Coronary artery (tissue), 2 donors: Measurements from ENCODE around the gene SCFD2.

Source experiments
- DNase-seq: peaks from one replicate; pipeline ENCODE4 v3.0.0-alpha.2; 2017; ENCODE audit warnings: low spot score
- H3K27ac ChIP-seq, 2 donors: fragments of 200-600 bp; sonication (generic); one replicate each; pipeline ENCODE4 v1.5.1; 2016 to 2019
- H3K4me3 ChIP-seq: fragments of 200-600 bp; sonication (generic); 2 replicates; pipeline ENCODE4 v1.5.1; 2016; ENCODE audit warnings: mild to moderate bottlenecking, moderate library complexity
- TF ChIP-seq, protein P1 (sequence below): fragments of 200-600 bp; sonication (generic); IDR thresholded peaks from one replicate; pipeline ENCODE4 v1.5.1; 2019; ENCODE audit warnings: antibody characterized with exemption

Gene SCFD2

DNA sequence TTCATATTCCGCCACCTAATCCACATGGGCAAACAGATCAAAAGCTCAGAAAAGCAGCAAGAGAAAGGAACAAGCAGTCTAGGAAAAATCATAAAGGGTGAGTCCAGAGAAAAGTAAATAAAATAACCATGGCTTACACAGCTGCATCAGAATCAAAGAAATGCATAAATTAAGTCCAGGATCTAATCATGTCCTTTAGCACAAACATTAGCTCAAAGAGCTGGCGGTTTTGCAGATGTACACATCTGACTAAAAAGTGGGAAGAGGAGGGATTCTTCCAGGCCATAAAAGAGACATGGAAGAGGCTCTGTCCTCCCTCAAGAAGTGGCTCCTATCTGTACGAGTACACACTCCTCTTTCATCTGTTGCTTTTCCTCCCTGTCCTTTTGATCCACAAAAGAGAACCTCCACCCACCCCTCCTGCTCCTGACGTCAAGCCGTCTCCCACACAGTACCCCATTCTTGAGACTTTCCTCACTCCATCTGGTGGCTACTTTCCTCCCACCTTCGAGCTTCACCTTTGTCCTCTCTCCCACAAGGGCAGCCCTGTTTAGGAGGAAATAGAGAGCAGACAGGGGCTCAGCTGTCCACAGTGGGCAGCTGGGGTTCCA, 411.2 kb downstream of the SCFD2 start:
- TF ChIP-seq, protein P1, sequence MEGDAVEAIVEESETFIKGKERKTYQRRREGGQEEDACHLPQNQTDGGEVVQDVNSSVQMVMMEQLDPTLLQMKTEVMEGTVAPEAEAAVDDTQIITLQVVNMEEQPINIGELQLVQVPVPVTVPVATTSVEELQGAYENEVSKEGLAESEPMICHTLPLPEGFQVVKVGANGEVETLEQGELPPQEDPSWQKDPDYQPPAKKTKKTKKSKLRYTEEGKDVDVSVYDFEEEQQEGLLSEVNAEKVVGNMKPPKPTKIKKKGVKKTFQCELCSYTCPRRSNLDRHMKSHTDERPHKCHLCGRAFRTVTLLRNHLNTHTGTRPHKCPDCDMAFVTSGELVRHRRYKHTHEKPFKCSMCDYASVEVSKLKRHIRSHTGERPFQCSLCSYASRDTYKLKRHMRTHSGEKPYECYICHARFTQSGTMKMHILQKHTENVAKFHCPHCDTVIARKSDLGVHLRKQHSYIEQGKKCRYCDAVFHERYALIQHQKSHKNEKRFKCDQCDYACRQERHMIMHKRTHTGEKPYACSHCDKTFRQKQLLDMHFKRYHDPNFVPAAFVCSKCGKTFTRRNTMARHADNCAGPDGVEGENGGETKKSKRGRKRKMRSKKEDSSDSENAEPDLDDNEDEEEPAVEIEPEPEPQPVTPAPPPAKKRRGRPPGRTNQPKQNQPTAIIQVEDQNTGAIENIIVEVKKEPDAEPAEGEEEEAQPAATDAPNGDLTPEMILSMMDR = no peak
- no peak for DNase-seq
- H3K4me3 ChIP-seq = no peak overlapping the region
- no peak overlapping the region for H3K27ac ChIP-seq

DNA sequence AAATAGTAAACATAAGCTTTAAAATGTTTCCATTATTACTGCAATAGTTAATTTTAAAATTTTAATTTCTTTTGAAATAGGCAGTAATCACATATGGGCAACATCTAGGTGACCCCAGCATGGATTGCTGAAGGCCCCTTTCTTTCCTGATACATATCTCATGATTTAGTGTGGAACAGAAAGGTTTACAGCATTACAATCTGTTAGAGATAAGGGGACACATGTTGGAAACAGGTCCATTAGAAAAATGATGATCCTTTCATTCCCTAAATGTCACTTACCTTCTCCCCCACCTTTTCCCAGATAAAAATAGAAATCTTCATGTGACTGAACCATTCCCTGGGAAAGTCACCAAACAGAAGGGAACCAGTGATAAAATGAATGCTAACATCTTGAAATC, 413.3 kb downstream of the SCFD2 start:
- no peak for DNase-seq
- Histone ChIP-seq H3K27ac (no peak overlapping the region), H3K4me3 (no peak overlapping the region)
- TF ChIP-seq, protein P1 = no peak

DNA sequence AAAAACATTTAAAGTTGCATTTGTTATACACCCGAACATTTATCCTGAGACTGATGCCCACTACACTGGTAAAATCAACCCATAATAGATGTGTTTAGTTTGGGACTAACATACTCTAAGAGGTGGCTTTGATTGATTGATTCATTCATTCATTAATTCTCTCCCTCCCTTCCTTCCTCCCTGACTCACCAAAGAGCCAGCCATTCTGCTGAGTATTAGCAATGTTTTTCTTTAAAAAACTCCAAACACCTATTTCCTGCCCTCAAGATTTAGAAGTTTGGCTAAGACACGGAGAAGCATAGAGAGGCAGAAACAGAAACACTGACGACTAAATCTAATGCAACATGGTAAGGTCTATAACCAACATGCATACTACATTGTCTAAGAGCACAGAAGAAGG, 414.8 kb downstream of the SCFD2 start:
- Histone ChIP-seq H3K27ac (no peak overlapping the region), H3K4me3 (no peak overlapping the region)
- TF ChIP-seq, protein P1 = no peak
- no peak for DNase-seq

DNA sequence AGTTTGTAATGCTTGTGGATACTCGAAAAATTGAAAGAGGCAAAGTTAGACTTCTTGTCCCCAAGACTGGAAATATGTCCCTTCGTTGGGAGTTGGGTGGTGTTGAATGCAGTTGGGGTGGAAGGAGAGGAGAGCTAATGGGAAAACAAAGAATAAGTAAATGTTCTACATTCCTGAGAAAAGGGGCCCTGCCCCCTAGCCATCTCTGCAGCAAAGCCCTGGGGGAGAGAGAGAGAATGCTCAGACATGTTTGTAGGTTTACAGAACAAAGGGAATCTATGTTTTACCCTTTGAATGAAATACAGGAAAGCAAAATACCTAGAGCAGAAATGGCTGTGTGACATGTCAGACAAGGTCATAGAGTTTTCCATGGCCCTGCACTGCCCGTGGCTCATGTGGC, 415.6 kb downstream of the SCFD2 start:
- no peak overlapping the region for H3K4me3 ChIP-seq
- H3K27ac ChIP-seq = no peak overlapping the region
- TF ChIP-seq, protein P1 = no peak
- DNase-seq = no peak

DNA sequence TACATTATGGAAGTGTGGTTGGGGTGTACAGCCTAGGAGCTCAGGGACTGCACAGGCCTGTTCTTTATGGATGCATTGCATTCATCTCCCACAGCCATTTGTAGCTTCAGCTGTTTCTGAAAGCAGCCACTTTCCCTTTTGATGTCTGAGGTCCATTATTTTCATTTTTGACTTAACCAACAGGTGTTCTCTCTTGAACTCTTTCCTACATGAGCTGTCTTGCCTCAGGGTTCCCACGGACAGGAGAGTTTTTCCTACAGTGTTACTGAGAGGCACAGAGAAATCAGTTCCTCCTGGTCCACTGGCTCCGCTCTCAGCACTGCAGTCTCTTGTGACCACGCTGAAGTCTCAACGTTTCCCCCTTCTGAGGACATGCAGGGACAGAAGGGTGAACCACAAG, 416.5 kb downstream of the SCFD2 start:
- Histone ChIP-seq H3K4me3 (no peak overlapping the region), H3K27ac (no peak overlapping the region)
- TF ChIP-seq, protein P1 = no peak
- no peak for DNase-seq

DNA sequence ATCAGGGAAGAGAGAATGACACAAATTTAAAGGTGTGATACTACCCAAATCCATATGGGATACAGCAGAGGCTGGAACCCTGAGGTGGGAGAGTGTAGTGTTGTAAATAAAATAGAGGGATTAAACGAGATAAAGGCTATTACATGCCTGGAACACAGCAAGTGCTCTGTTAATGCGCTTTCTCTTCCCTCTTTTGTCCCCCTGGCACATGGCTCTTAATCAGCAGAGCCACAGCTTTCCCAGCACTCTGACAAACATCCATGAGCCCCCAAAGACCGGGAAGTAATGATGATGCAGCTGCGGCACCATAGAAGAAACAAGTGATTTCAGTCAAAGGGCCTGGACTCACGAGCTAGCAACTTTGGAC, 417.8 kb downstream of the SCFD2 start:
- TF ChIP-seq, protein P1 = no peak
- no peak overlapping the region for H3K4me3 ChIP-seq
- DNase-seq = no peak
- H3K27ac ChIP-seq = no peak overlapping the region

DNA sequence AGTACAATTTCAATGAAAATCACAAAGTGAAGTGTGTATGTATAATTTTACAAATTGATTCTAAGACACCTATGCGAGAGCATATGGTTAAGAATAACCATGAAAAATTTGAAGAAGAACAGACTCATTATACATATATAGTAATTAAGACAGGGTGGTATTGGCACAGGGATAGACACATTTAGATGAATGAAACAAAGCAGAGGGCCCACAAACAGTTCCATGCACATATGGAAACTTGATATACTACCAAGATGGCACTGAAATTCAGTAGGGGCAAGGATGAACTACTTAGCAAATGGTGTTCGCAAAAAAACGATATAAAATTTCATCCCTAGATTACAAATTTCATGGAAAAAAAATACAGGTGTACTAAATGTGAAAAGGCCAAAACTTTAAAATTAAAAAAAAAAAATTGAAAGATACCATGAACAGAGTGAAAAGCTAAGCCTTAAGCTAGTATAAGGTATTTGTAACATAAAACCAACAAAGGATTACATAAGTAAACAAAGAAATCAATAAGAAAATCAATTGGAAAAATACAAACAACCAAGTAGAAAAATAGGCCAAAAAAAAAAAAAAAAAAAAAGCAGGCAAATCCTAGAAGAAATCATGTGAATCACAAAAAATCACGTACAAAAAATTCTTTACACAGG, 418.3 kb downstream of the SCFD2 start:
- Histone ChIP-seq H3K27ac (no peak overlapping the region), H3K4me3 (no peak overlapping the region)
- TF ChIP-seq, protein P1 = no peak
- no peak for DNase-seq
